GM23338 (cell line): ENCODE measurements around the gene RBM33.

Experiments used
- EZH2 ChIP-seq: fragments of 200-600 bp; sonication (generic); IDR thresholded peaks from one replicate; pipeline ENCODE4 v1.8.0; 2017; ENCODE audit warnings: antibody characterized with exemption, mild to moderate bottlenecking, low read depth; ENCODE audit not compliant: unreplicated experiment
- POLR2AphosphoS5 ChIP-seq: IDR thresholded peaks from 2 replicates; pipeline ENCODE4 v1.6.1; 2016; ENCODE audit warnings: antibody characterized with exemption, low read depth
- TF ChIP-seq, protein P1 (sequence below), 2 experiments: fragments of 200-600 bp in 1 of 2; sonication (generic) in 1 of 2; conservative IDR thresholded peaks; 2 replicates each; pipeline versions ENCODE4 v1.5.1 to v1.6.1; 2016 to 2017; ENCODE audit warnings: antibody characterized with exemption in 2 of 2, low read depth in 2 of 2, mild to moderate bottlenecking in 2 of 2, moderate library complexity in 1 of 2

DNA sequence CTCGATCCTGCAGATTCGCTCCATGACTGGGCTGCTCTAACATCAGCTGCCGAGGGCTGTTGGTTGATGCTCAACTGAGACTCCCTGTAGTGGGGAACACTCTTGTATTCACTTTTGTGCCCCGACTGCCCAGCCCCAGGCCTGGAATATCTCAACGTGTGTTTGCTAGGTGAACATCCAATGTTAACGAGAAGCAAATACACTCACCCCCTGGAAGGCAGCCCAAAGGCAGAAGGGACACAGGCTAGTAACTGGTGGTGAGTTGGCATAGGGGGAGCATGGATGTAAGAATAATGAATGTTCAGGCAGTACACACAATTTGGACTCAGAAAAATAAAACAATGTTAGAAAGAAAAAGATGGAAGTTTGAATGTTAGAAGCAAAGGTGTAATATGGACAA, 24.0 kb upstream of the RBM33 start:
- TF ChIP-seq POLR2AphosphoS5 (no peak), EZH2 (no peak)
- TF ChIP-seq, protein P1, sequence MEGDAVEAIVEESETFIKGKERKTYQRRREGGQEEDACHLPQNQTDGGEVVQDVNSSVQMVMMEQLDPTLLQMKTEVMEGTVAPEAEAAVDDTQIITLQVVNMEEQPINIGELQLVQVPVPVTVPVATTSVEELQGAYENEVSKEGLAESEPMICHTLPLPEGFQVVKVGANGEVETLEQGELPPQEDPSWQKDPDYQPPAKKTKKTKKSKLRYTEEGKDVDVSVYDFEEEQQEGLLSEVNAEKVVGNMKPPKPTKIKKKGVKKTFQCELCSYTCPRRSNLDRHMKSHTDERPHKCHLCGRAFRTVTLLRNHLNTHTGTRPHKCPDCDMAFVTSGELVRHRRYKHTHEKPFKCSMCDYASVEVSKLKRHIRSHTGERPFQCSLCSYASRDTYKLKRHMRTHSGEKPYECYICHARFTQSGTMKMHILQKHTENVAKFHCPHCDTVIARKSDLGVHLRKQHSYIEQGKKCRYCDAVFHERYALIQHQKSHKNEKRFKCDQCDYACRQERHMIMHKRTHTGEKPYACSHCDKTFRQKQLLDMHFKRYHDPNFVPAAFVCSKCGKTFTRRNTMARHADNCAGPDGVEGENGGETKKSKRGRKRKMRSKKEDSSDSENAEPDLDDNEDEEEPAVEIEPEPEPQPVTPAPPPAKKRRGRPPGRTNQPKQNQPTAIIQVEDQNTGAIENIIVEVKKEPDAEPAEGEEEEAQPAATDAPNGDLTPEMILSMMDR (conservative IDR thresholded peaks at IDR 0.05; ENCODE audit: low read depth in 2 of 2) = no peak
